ENCODE results near the gene ADGRG2.

The ADGRG2 gene

DNA sequence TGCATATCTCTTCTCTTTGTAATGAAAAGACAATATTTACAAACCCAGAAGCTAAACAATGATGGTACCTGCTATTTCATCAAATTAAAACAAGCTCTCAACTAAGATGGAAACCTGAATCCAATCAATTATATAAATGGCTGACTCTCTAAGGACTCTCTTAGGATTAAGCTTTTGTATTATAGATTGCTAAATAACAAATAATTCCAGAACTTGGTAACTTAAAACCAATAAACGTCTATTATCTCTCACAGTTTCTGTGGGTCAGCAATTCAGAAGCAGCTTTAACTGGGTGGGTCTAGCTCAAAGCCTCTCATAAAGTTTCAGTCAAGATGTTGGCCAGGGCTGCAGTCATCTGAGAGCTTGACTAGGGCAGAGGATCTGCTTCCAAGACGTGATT is 150.8 kb downstream of the ADGRG2 start:
- no peak for TF ChIP-seq CTCF (IDR thresholded peaks at IDR 0.05; ENCODE audit: low read depth, low read length)
- DNase-seq (ENCODE audit: low read depth in 2 of 2), result no peak
- H3K4me3 ChIP-seq (replicated peaks in 1 of 2; ENCODE audit: low read depth in 2 of 2, low read length in 2 of 2), result no peak overlapping the region

DNA sequence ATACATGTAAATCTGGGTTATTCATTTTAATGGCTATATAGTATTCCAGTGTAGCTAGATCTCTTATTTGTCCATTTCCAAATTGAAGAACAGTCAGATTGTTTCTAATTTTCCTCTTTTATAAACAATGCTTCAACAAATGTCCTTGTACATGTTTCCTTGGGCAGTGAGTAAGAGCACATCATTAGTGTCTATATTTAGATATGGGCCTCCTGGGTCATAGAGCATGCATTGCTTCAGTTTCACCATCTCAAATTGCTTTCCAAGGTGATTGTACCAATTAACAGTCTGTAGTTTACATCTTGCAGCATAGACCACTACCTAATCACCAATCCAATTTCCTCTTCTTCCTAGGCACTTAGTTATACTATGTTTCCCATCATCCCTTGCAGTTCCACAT is 151.8 kb downstream of the ADGRG2 start:
- DNase-seq (ENCODE audit: low read depth in 2 of 2), result no peak
- no peak for TF ChIP-seq CTCF (IDR thresholded peaks at IDR 0.05; ENCODE audit: low read depth, low read length)
- no peak overlapping the region for H3K4me3 ChIP-seq (replicated peaks in 1 of 2; ENCODE audit: low read depth in 2 of 2, low read length in 2 of 2)

DNA sequence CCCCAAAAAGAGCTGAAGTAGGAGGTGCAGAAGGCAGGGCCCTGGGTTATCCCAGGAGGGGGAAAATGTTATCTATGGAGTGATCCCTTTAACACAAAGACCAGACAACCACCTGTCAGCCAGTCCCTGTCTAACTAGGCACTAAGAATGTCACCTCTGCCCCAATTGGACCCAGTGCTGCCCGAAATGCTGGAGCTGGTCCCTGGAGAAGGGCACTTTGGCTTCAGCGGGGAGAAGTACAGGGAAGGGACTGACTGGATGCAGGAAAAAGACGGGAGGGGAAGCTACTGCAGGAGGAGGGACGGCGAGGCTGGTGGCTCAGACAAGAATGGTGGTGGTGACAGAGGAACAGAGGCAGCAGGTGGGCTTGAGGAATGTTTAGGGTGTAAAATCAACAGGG is 155.6 kb downstream of the ADGRG2 start:
- no peak for TF ChIP-seq CTCF (IDR thresholded peaks at IDR 0.05; ENCODE audit: low read depth, low read length)
- no peak for DNase-seq (ENCODE audit: low read depth in 2 of 2)
- H3K4me3 ChIP-seq (replicated peaks in 1 of 2; ENCODE audit: low read depth in 2 of 2, low read length in 2 of 2), result no peak overlapping the region

GRCh38 chrX:18964901-18965300 is 157.4 kb downstream of the ADGRG2 start:
- TF ChIP-seq CTCF (IDR thresholded peaks at IDR 0.05; ENCODE audit: low read depth, low read length), result no peak
- DNase-seq (ENCODE audit: low read depth in 2 of 2), result peak in 1 of 2 donors; percentile 14
- H3K4me3 ChIP-seq (replicated peaks in 1 of 2; ENCODE audit: low read depth in 2 of 2, low read length in 2 of 2), result no peak overlapping the region

- TF ChIP-seq CTCF (IDR thresholded peaks at IDR 0.05; ENCODE audit: low read depth, low read length), result no peak
- peak in 1 of 2 donors; percentile 12 for DNase-seq (ENCODE audit: low read depth in 2 of 2)
- no peak overlapping the region for H3K4me3 ChIP-seq (replicated peaks in 1 of 2; ENCODE audit: low read depth in 2 of 2, low read length in 2 of 2)
These were observed 158.2 kb downstream of the ADGRG2 start for GRCh38 chrX:18964026-18964425.

- DNase-seq (ENCODE audit: low read depth in 2 of 2), result no peak
- no peak for TF ChIP-seq CTCF (IDR thresholded peaks at IDR 0.05; ENCODE audit: low read depth, low read length)
- no peak overlapping the region for H3K4me3 ChIP-seq (replicated peaks in 1 of 2; ENCODE audit: low read depth in 2 of 2, low read length in 2 of 2)
These were observed 159.9 kb downstream of the ADGRG2 start for GRCh38 chrX:18962329-18962728.

DNA sequence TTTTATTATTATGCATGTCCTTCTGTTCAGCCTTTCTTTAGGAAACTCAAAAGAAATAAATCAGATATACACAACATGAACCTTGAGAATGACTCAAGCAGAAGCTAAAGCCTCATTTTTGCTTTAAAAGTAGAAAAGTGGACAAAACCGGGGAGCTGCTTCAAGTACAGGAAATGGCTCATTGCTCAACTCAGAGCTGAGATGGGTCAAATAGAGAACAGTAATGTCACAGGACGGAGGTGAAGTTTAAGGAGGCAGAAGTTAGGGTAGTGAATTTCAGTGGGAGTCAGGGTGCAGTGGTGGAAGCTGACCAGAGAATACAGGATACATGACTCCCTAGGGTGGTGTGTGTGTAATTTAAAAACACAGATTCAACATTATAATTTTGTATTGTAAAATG is 160.6 kb downstream of the ADGRG2 start:
- no peak overlapping the region for H3K4me3 ChIP-seq (replicated peaks in 1 of 2; ENCODE audit: low read depth in 2 of 2, low read length in 2 of 2)
- no peak for TF ChIP-seq CTCF (IDR thresholded peaks at IDR 0.05; ENCODE audit: low read depth, low read length)
- peak; percentile 47 to 60 for DNase-seq (ENCODE audit: low read depth in 2 of 2)
